CD8-positive, alpha-beta memory T cell (primary cell): ENCODE results near the gene EPHA4. TPM values are rescaled to one million over a fixed set of nuclear protein-coding genes. Genes with fewer than 3 reads are reported as not detected.
A peak's percentile ranks its signal among the peaks of the same experiment; 100 is the strongest.

ENCODE experiments used
- CTCF ChIA-PET: fragments of 350-600 bp; sonication (Branson Sonifier 250); formaldehyde crosslinking; loops from one replicate; lab custom pipeline; 2021; ENCODE audit warnings: antibody characterized with exemption; lab: Charles Lee
- POLR2A ChIA-PET: fragments of 350-600 bp; sonication (Branson Sonifier 250); formaldehyde crosslinking; loops from one replicate; lab custom pipeline; 2021; ENCODE audit warnings: antibody characterized with exemption; lab: Charles Lee
- DNase-seq, 5 donors: peaks; one replicate each; pipeline versions ENCODE4 v3.0.0 to v3.0.0-alpha.2; 2020 to 2022; ENCODE audit warnings: mixed read lengths in 1 of 5
- H3K27ac ChIP-seq: one replicate; pipeline ENCODE4 v1.7.0; 2013; ENCODE audit warnings: low read depth, mild to moderate bottlenecking, low read length, moderate library complexity
- H3K27me3 ChIP-seq: 2 replicates; pipeline ENCODE4 v1.7.0; 2013; ENCODE audit warnings: low read length, mild to moderate bottlenecking; ENCODE audit not compliant: insufficient read depth, poor library complexity, severe bottlenecking
- H3K36me3 ChIP-seq: 2 replicates; pipeline ENCODE4 v1.7.0; 2013; ENCODE audit warnings: mild to moderate bottlenecking, low read length, moderate library complexity; ENCODE audit not compliant: insufficient read depth
- H3K4me1 ChIP-seq: 2 replicates; pipeline ENCODE4 v1.7.0; 2013; ENCODE audit warnings: mild to moderate bottlenecking, low read length, moderate library complexity; ENCODE audit not compliant: insufficient read depth
- H3K4me3 ChIP-seq: 2 replicates; pipeline ENCODE4 v1.7.0; 2013; ENCODE audit warnings: mild to moderate bottlenecking, low read length
- H3K9me3 ChIP-seq: 2 replicates; pipeline ENCODE4 v1.7.0; 2013; ENCODE audit warnings: mild to moderate bottlenecking, low read length
- H3K27ac Mint-ChIP-seq, 8 donors: one replicate each; pipeline ENCODE4 v1.8.0; 2020 to 2021; ENCODE audit warnings: mixed read lengths in 8 of 8, mild to moderate bottlenecking in 6 of 8, inconsistent platforms in 3 of 8, moderate library complexity in 3 of 8
- H3K27me3 Mint-ChIP-seq, 2 donors: one replicate each; pipeline ENCODE4 v1.8.0; 2020 to 2021; ENCODE audit warnings: mixed read lengths in 2 of 2, mild to moderate bottlenecking in 1 of 2, moderate library complexity in 1 of 2
- H3K36me3 Mint-ChIP-seq, 3 donors: one replicate each; pipeline ENCODE4 v1.8.0; 2020 to 2021; ENCODE audit warnings: mixed read lengths in 3 of 3, inconsistent platforms in 1 of 3, mild to moderate bottlenecking in 1 of 3
- H3K4me1 Mint-ChIP-seq, 3 donors: one replicate each; pipeline ENCODE4 v1.8.0; 2020 to 2021; ENCODE audit warnings: mixed read lengths in 3 of 3, inconsistent platforms in 1 of 3, mild to moderate bottlenecking in 1 of 3
- H3K4me3 Mint-ChIP-seq, 7 donors: one replicate each; pipeline ENCODE4 v1.8.0; 2020 to 2021; ENCODE audit warnings: mixed read lengths in 7 of 7, mild to moderate bottlenecking in 6 of 7, moderate library complexity in 4 of 7, inconsistent platforms in 2 of 7
- H3K9me3 Mint-ChIP-seq, 5 donors: one replicate each; pipeline ENCODE4 v1.8.0; 2020 to 2022; ENCODE audit warnings: mixed read lengths in 5 of 5, mild to moderate bottlenecking in 3 of 5, moderate library complexity in 2 of 5, inconsistent platforms in 1 of 5
- polyA plus RNA-seq: library from polyadenylated mRNA; unstranded; fragments of 300-500 nt; fragmentation: Illumina TruSeq; gene quantifications from one replicate; pipeline ENCODE4 v1.2.3, GENCODE V29; 2021
- total RNA-seq, 2 experiments: library from RNA; stranded (reverse); gene quantifications; one replicate each; pipeline ENCODE4 v1.2.3, GENCODE V29; 2021

The EPHA4 gene
- total and polyA plus RNA-seq, 3 experiments from 2014 or later: 7.8 to 19.3 (median 10.2) TPM

GRCh38 chr2:221466744-221467143 lies 105.4 kb downstream of the EPHA4 start:
- peak overlapping the region in 3 of 8 donors; percentile 2 to 77 (median 9) for H3K27ac Mint-ChIP-seq
- CTCF ChIA-PET: no interaction called here

GRCh38 chr2:221465776-221466175 lies 106.3 kb downstream of the EPHA4 start:
- Mint-ChIP-seq H3K9me3 (peaks cover 0 to 2% (median 0%) of the 10 kb centered on the region in 5 donors), H3K4me3 (peak overlapping the region in 5 of 7 donors; percentile 10 to 49 (median 42)), H3K27ac (peak overlapping the region in 7 of 8 donors; percentile 21 to 77 (median 31)), H3K4me1 (peaks cover 55 to 91% (median 79%) of the 10 kb centered on the region in 3 donors), H3K36me3 (peaks cover 0 to 7% (median 5%) of the 10 kb centered on the region in 3 donors), H3K27me3 (peaks cover 0 to 5% of the 10 kb centered on the region in 2 donors)
- DNase-seq: no peak
- no peaks in the 10 kb centered on the region for H3K9me3 ChIP-seq
- no peak overlapping the region for H3K27ac ChIP-seq
- H3K4me1 ChIP-seq: peaks cover 29% of the 10 kb centered on the region
- no peak overlapping the region for H3K4me3 ChIP-seq
- ChIA-PET POLR2A (interaction anchor here (1.9 kb wide), 1 partner anchor 52 kb away, joined by 10 read pairs; no protein-coding TSS in a partner anchor), CTCF (interaction anchor here (1.8 kb wide), 1 partner anchor 52 kb away, joined by 5 read pairs; no protein-coding TSS in a partner anchor)
- H3K36me3 ChIP-seq: no peaks in the 10 kb centered on the region
- no peaks in the 10 kb centered on the region for H3K27me3 ChIP-seq

More at GRCh38 chr2:221466744-221467143, 105.4 kb downstream of the EPHA4 start:
- Mint-ChIP-seq H3K9me3 (peaks cover 0 to under 1% (median 0%) of the 10 kb centered on the region in 5 donors), H3K36me3 (peaks cover 0 to 5% (median 0%) of the 10 kb centered on the region in 3 donors), H3K4me1 (peaks cover 54 to 85% (median 69%) of the 10 kb centered on the region in 3 donors), H3K27me3 (no peaks in the 10 kb centered on the region), H3K4me3 (no peak overlapping the region)
- POLR2A ChIA-PET: no interaction called here
- H3K27ac ChIP-seq: no peak overlapping the region
- H3K36me3 ChIP-seq: no peaks in the 10 kb centered on the region
- no peak for DNase-seq
- H3K4me1 ChIP-seq: peaks cover 29% of the 10 kb centered on the region
- no peaks in the 10 kb centered on the region for H3K9me3 ChIP-seq
- no peak overlapping the region for H3K4me3 ChIP-seq
- H3K27me3 ChIP-seq: no peaks in the 10 kb centered on the region

DNA sequence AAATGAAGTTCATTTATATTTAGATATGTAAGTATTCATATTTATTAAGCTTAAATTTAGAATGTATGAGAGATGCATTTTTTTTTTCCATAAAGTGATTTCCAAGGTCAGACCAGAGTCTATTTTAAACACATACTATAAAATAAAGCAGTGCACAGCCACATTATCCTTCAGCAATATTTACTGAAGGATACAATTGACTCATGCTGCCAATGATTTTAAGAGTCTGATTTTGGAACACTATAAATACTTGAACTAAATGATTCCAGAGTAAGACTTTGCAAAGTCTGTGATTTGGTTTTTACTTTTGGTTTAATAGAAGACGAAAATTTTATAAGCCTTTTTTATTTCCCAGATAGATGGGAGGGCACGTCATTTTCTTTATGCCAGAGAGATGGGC lies 107.1 kb downstream of the EPHA4 start:
- Histone ChIP-seq H3K27me3 (no peaks in the 10 kb centered on the region), H3K4me3 (no peak overlapping the region), H3K4me1 (peaks cover 29% of the 10 kb centered on the region), H3K9me3 (no peaks in the 10 kb centered on the region), H3K36me3 (no peaks in the 10 kb centered on the region), H3K27ac (no peak overlapping the region)
- Mint-ChIP-seq H3K4me1 (peaks cover 51 to 88% (median 84%) of the 10 kb centered on the region in 3 donors), H3K4me3 (no peak overlapping the region), H3K27ac (peak overlapping the region in 4 of 8 donors; percentile 21 to 77 (median 57)), H3K36me3 (peaks cover 2 to 10% (median 9%) of the 10 kb centered on the region in 3 donors), H3K9me3 (peaks cover 0 to 2% (median 0%) of the 10 kb centered on the region in 5 donors), H3K27me3 (peaks cover 0 to 8% of the 10 kb centered on the region in 2 donors)
- POLR2A ChIA-PET: interaction anchor here (1.9 kb wide), 1 partner anchor 53 kb away, joined by 10 read pairs; no protein-coding TSS in a partner anchor
- DNase-seq: no peak
- CTCF ChIA-PET: interaction anchor here (1.3 to 1.8 kb wide), 2 partner anchors 12 to 53 kb away, joined by 3 to 5 read pairs; no protein-coding TSS in a partner anchor

- peaks cover 47 to 82% (median 76%) of the 10 kb centered on the region in 3 donors for H3K4me1 Mint-ChIP-seq
- Histone ChIP-seq H3K9me3 (no peaks in the 10 kb centered on the region), H3K36me3 (no peaks in the 10 kb centered on the region), H3K27me3 (no peaks in the 10 kb centered on the region), H3K4me1 (peaks cover 29% of the 10 kb centered on the region), H3K4me3 (no peak overlapping the region), H3K27ac (no peak overlapping the region)
- DNase-seq: no peak
- peaks cover 2 to 10% of the 10 kb centered on the region in 2 donors for H3K27me3 Mint-ChIP-seq
- POLR2A ChIA-PET: no interaction called here
- H3K36me3 Mint-ChIP-seq: peaks cover 2 to 10% (median 10%) of the 10 kb centered on the region in 3 donors
- peak overlapping the region in 7 of 8 donors; percentile 43 to 86 (median 67) for H3K27ac Mint-ChIP-seq
- H3K4me3 Mint-ChIP-seq: peak overlapping the region; percentile 21 to 67 (median 50)
- CTCF ChIA-PET: interaction anchor here (1.2 kb wide), 1 partner anchor 110 kb away, joined by 3 read pairs; no protein-coding TSS in a partner anchor
- H3K9me3 Mint-ChIP-seq: peaks cover 0 to 2% (median 0%) of the 10 kb centered on the region in 5 donors
Observed at GRCh38 chr2:221463241-221463896, 108.7 kb downstream of the EPHA4 start.

DNA sequence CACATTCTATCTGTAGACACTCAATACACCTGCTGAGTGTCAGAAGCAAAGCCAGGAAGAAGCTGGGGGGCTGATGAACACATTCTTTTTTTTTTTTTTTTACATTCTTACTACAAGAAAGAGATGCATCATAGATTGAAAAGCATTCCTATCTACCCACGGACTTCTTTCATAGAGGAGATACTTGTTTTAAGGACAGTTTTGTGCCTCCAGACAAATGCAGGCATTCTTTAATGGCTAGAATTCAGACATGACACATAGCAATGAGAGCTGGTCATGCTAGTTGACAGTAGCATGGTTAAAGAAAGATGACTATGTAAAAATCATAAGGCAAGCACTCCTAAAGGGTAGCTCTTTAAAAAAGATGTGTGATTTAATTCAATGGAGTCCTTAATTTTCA lies 110.2 kb downstream of the EPHA4 start:
- Mint-ChIP-seq H3K4me1 (peaks cover 43 to 67% (median 67%) of the 10 kb centered on the region in 3 donors), H3K36me3 (peaks cover 3 to 10% (median 6%) of the 10 kb centered on the region in 3 donors), H3K27ac (peak overlapping the region in 1 of 8 donors; percentile 24), H3K27me3 (peaks cover 2 to 10% of the 10 kb centered on the region in 2 donors), H3K9me3 (peaks cover 0 to 2% (median 0%) of the 10 kb centered on the region in 5 donors), H3K4me3 (no peak overlapping the region)
- Histone ChIP-seq H3K9me3 (no peaks in the 10 kb centered on the region), H3K4me1 (peaks cover 29% of the 10 kb centered on the region), H3K36me3 (no peaks in the 10 kb centered on the region), H3K27ac (no peak overlapping the region), H3K27me3 (no peaks in the 10 kb centered on the region), H3K4me3 (no peak overlapping the region)
- ChIA-PET POLR2A (interaction anchor here (1.2 kb wide), 1 partner anchor 56 kb away, joined by 3 read pairs; no protein-coding TSS in a partner anchor), CTCF (interaction anchor here (0.8 kb wide), 1 partner anchor 56 kb away, joined by 3 read pairs; no protein-coding TSS in a partner anchor)
- no peak for DNase-seq

- no peaks in the 10 kb centered on the region for H3K27me3 ChIP-seq
- H3K27me3 Mint-ChIP-seq: peaks cover 2 to 10% of the 10 kb centered on the region in 2 donors
- DNase-seq: no peak
- POLR2A ChIA-PET: interaction anchor here (1.4 kb wide), 1 partner anchor 58 kb away, joined by 4 read pairs; no protein-coding TSS in a partner anchor
- no peak overlapping the region for H3K4me3 ChIP-seq
- H3K4me3 Mint-ChIP-seq: no peak overlapping the region
- no peaks in the 10 kb centered on the region for H3K36me3 ChIP-seq
- peaks cover 11 to 16% (median 14%) of the 10 kb centered on the region in 3 donors for H3K36me3 Mint-ChIP-seq
- H3K9me3 ChIP-seq: no peaks in the 10 kb centered on the region
- H3K9me3 Mint-ChIP-seq: peaks cover 0 to 2% (median 0%) of the 10 kb centered on the region in 5 donors
- no peak overlapping the region for H3K27ac Mint-ChIP-seq
- no peak overlapping the region for H3K27ac ChIP-seq
- H3K4me1 Mint-ChIP-seq: peaks cover 29 to 55% (median 50%) of the 10 kb centered on the region in 3 donors
- CTCF ChIA-PET: no interaction called here
- peaks cover 18% of the 10 kb centered on the region for H3K4me1 ChIP-seq
Observed at GRCh38 chr2:221460136-221460535, 112.0 kb downstream of the EPHA4 start.

- Mint-ChIP-seq H3K4me3 (no peak overlapping the region), H3K27me3 (peaks cover 2 to 10% of the 10 kb centered on the region in 2 donors), H3K27ac (no peak overlapping the region), H3K9me3 (peaks cover 0 to 2% (median 0%) of the 10 kb centered on the region in 5 donors), H3K4me1 (peaks cover 18 to 40% (median 34%) of the 10 kb centered on the region in 3 donors), H3K36me3 (peaks cover 21 to 27% (median 21%) of the 10 kb centered on the region in 3 donors)
- CTCF ChIA-PET: no interaction called here
- no peaks in the 10 kb centered on the region for H3K36me3 ChIP-seq
- no peaks in the 10 kb centered on the region for H3K27me3 ChIP-seq
- no peak overlapping the region for H3K27ac ChIP-seq
- H3K9me3 ChIP-seq: no peaks in the 10 kb centered on the region
- POLR2A ChIA-PET: interaction anchor here (1.4 kb wide), 1 partner anchor 59 kb away, joined by 4 read pairs; no protein-coding TSS in a partner anchor
- H3K4me3 ChIP-seq: no peak overlapping the region
- H3K4me1 ChIP-seq: peaks cover 7% of the 10 kb centered on the region
- no peak for DNase-seq
Observed at GRCh38 chr2:221458578-221458977, 113.5 kb downstream of the EPHA4 start.
